Activated effector memory CD4-positive, alpha-beta T cell treated with Interleukin-2 at 50 U/mL for 16 hours (primary cell): ENCODE data around the gene ST8SIA1.

Source experiments
- DNase-seq: peaks from one replicate; pipeline ENCODE4 v3.0.0-alpha.2; 2020

The ST8SIA1 gene

GRCh38 chr12:22329621-22330020 is 4.9 kb downstream of the ST8SIA1 start:
- no peak for DNase-seq

GRCh38 chr12:22325218-22325617 is 9.3 kb downstream of the ST8SIA1 start:
- DNase-seq = no peak

GRCh38 chr12:22322091-22322490 is 12.4 kb downstream of the ST8SIA1 start:
- DNase-seq = no peak

- peak; percentile 15 for DNase-seq
Observed at GRCh38 chr12:22321638-22322037, 12.9 kb downstream of the ST8SIA1 start.

- no peak for DNase-seq
Observed at GRCh38 chr12:22321018-22321605, 13.4 kb downstream of the ST8SIA1 start.

GRCh38 chr12:22318108-22318737 is 16.3 kb downstream of the ST8SIA1 start:
- no peak for DNase-seq

GRCh38 chr12:22313963-22314330 is 20.6 kb downstream of the ST8SIA1 start:
- no peak for DNase-seq

- DNase-seq = no peak
Observed at GRCh38 chr12:22313286-22313962, 21.1 kb downstream of the ST8SIA1 start.

GRCh38 chr12:22312336-22312735 is 22.2 kb downstream of the ST8SIA1 start:
- DNase-seq = no peak

- no peak for DNase-seq
Observed at GRCh38 chr12:22310709-22311108, 23.8 kb downstream of the ST8SIA1 start.

GRCh38 chr12:22310275-22310674 is 24.2 kb downstream of the ST8SIA1 start:
- no peak for DNase-seq

GRCh38 chr12:22307811-22308210 is 26.7 kb downstream of the ST8SIA1 start:
- no peak for DNase-seq

- DNase-seq = no peak
Observed at GRCh38 chr12:22306311-22306710, 28.2 kb downstream of the ST8SIA1 start.

GRCh38 chr12:22304341-22304740 is 30.2 kb downstream of the ST8SIA1 start:
- DNase-seq = no peak

GRCh38 chr12:22299294-22299912 is 35.1 kb downstream of the ST8SIA1 start:
- no peak for DNase-seq

- no peak for DNase-seq
Observed at GRCh38 chr12:22289250-22289649, 45.3 kb downstream of the ST8SIA1 start.

GRCh38 chr12:22287776-22288621 is 46.5 kb downstream of the ST8SIA1 start:
- DNase-seq = no peak

GRCh38 chr12:22287101-22287500 is 47.4 kb downstream of the ST8SIA1 start:
- DNase-seq = no peak

GRCh38 chr12:22286569-22286968 is 47.9 kb downstream of the ST8SIA1 start:
- DNase-seq = no peak

- DNase-seq = no peak
Observed at GRCh38 chr12:22285846-22286245, 48.7 kb downstream of the ST8SIA1 start.

- DNase-seq = no peak
Observed at GRCh38 chr12:22284871-22285270, 49.6 kb downstream of the ST8SIA1 start.

GRCh38 chr12:22283508-22283907 is 51.0 kb downstream of the ST8SIA1 start:
- no peak for DNase-seq

- DNase-seq = no peak
Observed at GRCh38 chr12:22283006-22283506, 51.5 kb downstream of the ST8SIA1 start.
